GM12892 (cell line): ENCODE results near the gene GPR107.

Experiments used
- POLR2A ChIP-seq: IDR thresholded peaks from 2 replicates; pipeline ENCODE4 v1.6.1; 2011; ENCODE audit warnings: low read depth, low read length, control low read depth
- POLR2AphosphoS5 ChIP-seq: IDR thresholded peaks from 2 replicates; pipeline ENCODE4 v1.6.1; 2011; ENCODE audit warnings: low read depth, low read length, control low read depth

- TF ChIP-seq POLR2AphosphoS5 (no peak), POLR2A (no peak)
Observed at GRCh38 chr9:130069048-130069447, 15.3 kb downstream of the GPR107 start.
